GM18861 (cell line): ENCODE measurements around the gene IGSF21.
"Not testable (repeated sequence)": the region's sequence is repeated elsewhere in the genome, so short reads cannot be mapped to it uniquely, and the experiment has no call there.

ENCODE experiments used
- ATAC-seq: cut with Tn5 transposase; IDR thresholded peaks from one replicate; pipeline ENCODE4 v1.9.1; 2021; ENCODE audit not compliant: unreplicated experiment

IGSF21 gene

GRCh38 chr1:18144916-18145647 lies 37.5 kb downstream of the IGSF21 start:
- no peak for ATAC-seq

DNA sequence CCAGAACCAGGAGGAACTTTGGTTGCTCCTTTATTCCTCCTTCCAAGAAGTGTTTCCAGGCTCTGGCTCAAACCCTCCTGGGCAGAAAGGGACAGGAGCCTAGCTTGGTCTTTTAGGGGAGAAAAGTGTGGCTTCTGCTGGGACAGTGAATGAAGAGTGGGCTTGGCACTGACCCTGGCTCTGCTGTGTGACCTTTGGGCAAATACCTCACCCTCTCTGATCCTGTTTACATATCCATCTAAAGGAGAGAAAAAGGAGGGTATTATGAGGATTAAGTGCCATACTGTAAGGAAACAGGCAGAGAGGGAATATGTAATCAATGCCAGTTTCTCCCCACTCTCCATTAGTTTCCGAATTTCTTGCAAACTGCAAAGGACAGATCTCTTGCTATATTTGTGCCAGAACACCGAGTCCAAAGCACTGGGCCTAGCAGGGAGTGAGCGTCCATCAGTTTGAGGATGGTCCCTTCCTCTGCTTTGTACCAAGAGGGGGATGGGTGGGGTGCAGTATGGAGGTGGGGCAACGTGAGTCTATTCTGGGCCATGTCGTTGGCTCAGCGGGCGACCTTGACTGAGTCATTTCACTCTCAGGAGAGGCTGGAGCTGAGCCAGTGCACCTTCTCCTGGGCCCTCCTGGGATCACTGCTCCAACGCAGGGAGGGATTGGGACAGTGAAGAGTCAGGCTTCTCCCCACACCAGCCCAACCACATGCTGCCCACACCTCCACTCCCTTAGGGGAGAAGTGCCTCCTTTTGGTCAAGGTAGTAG lies 38.4 kb downstream of the IGSF21 start:
- no peak for ATAC-seq

DNA sequence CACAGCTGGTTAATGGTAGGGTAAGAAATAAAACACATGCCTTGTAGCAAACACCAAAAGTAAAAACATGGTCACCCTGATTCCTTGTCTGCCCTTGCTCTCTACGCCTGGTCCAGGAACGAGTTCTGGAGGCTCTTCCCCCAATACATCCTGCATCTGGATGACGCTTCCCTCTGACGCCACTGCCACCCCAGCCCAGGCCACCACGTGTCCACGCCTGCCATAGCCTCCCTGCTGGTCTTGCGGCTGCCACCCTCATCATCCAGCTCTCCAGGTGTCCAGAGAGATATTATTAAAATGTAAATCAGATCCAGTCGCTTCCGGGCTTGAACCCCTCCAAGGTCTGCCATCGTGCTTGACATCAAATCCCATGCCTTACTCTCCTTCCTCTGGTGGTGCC lies 39.3 kb downstream of the IGSF21 start:
- no peak for ATAC-seq

GRCh38 chr1:18147672-18148071 lies 40.1 kb downstream of the IGSF21 start:
- ATAC-seq, result no peak

GRCh38 chr1:18148461-18148860 lies 40.9 kb downstream of the IGSF21 start:
- no peak for ATAC-seq

- ATAC-seq, result no peak
These were observed 41.5 kb downstream of the IGSF21 start for GRCh38 chr1:18149027-18149641.

- no peak for ATAC-seq
These were observed 44.0 kb downstream of the IGSF21 start for GRCh38 chr1:18151436-18152122.

DNA sequence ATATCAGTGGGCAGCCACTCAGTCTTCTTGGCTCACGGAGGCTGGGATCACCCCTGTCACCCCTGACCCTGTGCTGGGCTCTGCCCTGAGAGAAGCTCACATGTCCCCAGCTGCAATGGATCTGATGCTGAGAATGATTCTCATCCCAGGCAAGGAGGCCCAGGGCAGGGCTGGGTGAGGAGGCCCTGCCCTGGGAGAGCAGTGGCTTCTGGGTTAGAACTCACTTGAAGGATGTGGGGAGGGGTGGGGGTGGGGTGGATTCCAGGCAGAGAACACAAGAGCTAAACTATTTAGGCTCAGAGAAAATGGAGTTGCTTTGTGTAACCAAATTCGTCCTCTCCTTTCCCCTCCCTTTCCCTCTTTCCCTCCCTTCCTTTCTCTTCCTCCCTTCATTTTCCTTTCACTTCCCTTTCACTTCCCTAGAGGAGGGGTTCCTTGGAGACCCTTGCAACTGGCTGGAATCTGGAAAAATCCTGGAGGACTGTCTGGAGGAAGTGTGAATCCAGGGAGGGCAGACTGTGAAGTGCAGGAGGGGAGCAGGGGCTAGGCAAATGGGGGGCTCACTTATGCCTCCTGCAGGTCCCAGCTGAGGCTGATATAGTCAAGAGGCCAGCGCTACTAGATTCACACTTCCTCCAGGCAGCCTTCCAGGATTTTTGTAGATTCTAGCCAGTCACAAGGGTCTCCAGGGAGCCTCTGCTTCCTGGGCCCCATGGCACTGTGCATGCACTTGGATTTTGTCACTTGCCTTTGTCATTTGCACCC lies 47.0 kb downstream of the IGSF21 start:
- no peak for ATAC-seq

DNA sequence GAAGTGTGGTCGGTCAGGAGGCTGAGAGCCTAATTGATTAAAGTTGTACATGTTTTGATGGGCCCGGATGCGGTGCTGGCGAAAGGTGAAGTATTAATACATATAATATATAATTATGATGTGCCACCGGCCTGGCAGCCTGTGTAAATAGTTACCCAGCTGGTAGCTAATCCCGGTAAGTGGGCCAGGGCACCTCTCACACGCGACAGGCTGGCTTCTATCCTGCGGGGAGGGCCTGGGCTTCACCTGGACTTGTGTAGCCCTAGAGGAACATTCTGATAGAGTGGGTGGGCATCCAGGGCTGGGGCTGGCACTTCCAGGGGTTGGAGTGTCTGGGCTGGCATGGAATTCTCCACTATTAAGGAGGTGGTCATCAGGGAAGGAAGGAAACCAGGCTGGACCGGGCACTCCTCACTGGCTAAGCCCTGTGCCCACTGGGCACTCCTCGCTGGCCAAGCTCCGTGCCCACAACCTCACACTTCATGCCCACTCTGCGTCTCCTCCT lies 48.3 kb downstream of the IGSF21 start:
- no peak for ATAC-seq

GRCh38 chr1:18157352-18157751 lies 49.8 kb downstream of the IGSF21 start:
- ATAC-seq, result no peak

DNA sequence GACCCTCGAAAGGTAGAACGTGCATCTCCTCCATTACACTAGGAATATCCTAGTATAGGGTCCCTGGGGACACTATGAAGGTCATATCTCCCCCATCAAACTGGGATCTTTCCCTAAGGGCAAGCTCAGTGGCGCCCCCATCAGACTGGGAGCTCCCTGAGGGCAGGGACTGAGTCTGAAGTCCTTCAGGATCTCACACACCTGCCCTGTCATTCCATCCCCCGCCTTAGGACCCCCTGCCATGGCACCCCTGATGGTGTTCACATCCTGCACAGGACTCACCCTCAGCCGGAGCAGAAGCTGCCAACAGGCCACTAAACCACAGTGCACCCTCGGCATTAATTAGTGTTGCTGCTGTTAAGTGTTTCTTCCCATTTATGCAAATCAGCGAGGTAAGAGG lies 50.4 kb downstream of the IGSF21 start:
- no peak for ATAC-seq

DNA sequence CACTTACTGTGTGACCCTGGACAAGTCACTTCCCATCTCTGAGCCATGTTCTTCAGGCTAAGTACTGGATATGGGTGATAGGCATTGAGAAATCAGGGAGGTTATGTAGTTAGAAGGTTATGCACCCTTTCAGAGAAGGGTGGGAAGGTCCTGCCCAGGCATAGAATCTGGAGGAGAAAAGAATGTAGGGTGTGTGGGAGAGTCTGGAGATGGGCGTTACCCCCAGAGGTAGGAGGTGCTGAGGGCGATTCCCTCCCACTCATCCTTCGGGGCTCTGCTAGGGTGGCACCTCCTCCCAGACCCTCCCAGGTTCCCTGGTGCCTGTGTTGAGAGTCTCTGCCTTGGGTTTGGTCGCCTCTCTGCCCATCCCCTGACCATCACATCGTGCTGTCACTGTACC lies 51.1 kb downstream of the IGSF21 start:
- no peak for ATAC-seq

GRCh38 chr1:18160290-18160942 lies 52.8 kb downstream of the IGSF21 start:
- no peak for ATAC-seq

DNA sequence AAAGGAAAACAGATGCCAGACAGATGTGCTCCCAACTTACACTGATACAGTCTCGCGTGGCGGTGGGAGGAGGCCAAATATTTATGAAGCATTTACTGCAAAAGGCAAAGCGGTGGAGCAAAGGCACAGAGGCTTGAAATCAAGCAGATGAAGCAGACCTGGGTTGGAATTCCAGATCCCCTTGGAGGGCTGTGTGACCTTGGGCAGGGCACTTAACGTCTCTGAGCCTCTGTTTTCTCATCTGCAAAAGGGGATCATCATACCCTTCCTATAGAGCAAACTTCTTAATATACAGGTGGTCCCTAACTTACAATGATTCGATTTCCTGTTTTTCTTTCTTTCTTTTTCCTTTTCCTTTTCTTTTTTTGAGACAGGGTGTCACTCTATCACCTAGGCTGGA lies 54.1 kb downstream of the IGSF21 start:
- ATAC-seq, result no peak

DNA sequence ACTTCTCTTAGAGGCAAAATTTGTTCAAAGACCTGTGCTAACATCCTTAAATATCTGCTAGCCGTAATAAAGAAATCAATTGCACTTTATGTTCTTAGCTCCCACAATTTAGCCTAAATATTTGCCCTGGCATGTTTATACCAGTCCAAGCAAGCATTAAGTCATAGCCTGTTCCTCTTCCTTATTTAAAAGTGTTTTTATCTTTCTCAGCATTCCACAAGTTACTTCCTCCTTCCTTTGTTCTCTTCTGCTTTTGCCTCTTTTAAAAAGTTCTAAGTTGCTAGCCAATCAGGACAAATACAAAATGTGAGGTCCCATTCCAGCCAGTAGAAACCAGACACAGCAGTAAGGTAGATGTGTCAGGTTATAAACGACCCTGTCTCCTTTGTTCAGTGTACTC lies 58.0 kb downstream of the IGSF21 start:
- ATAC-seq, result not testable (repeated sequence)

DNA sequence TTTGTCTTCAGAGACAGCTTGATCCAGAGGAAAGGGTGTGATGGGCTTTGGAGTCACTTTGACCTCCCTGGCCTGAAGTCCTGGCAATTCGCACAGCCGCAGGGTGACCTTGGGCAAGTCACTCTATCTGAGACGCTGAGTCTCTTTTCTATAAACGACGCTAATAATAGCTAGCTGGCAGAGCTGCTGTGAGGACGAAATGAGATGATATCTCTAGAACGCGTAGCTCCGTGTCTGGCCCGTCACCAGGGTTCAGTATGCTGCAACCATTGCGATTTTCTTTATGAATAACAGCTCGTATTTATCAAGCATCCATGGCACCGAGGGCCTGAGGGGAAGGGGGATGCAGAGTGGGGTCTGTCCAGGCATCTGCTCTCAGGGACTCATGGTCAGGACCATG lies 58.7 kb downstream of the IGSF21 start:
- no peak for ATAC-seq

DNA sequence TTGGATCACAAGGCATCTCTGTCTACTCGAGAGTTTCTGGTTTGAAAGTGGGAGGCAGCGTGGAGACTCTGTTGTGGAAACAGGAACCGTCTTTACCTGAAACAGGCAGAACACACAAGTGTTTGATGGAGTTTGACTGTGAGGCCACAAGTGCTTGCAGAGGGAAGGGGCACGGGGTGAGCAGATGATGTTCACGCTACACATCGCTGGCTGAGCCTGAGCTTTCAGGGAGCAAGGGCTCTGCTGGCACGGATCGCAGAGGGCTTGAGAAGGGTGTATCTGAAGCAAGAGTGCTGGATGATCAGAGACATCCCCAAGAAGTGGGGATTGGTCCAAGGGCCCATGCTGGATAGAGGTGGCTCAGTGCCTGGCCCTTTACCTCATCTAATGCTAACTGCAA lies 59.3 kb downstream of the IGSF21 start:
- ATAC-seq, result no peak

DNA sequence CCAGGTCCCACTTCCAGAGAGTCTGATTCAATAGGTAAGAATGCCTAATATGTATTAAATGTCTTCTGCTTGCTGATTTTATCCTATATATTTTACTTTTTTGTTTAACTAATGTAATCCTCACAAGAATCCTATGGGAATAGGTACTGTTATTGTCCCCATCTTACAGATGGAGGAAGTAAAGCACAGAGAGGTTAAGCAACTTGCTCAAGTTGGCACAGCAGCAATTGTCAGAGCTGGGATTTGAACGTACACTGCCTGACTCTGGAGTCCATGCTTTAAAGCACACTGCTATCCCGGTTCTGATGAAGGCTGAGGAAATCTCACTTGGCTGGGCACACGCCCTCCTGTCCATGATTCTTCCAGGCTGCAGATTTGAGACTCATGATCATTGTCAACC lies 62.8 kb downstream of the IGSF21 start:
- no peak for ATAC-seq

- no peak for ATAC-seq
These were observed 66.4 kb downstream of the IGSF21 start for GRCh38 chr1:18174037-18174436.

GRCh38 chr1:18175051-18175450 lies 67.5 kb downstream of the IGSF21 start:
- ATAC-seq, result no peak
